ENCODE results near the gene HNMT.
"Not testable (repeated sequence)": the region's sequence is repeated elsewhere in the genome, so short reads cannot be mapped to it uniquely, and the experiment has no call there.

HNMT gene

DNA sequence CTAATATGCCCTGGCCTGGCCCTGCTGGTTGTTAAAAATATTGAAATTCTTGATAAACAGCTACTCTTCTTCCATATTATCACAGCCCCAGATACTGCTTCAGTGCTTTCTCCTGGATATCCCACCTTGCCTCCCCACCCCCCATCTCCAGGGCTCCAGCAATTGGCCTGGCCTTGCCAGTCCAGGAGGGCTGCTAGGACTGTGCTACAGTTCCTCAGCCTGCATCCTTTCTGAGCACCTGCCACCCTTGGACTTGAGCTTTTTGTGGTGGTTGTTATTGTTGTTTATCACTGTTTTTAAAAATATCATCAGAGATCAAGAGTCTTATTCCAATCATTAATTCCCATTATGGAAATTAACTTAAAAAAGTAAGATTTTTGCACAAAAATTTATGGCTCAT, 13.5 kb downstream of the HNMT start:
- DNase-seq: no peak

DNA sequence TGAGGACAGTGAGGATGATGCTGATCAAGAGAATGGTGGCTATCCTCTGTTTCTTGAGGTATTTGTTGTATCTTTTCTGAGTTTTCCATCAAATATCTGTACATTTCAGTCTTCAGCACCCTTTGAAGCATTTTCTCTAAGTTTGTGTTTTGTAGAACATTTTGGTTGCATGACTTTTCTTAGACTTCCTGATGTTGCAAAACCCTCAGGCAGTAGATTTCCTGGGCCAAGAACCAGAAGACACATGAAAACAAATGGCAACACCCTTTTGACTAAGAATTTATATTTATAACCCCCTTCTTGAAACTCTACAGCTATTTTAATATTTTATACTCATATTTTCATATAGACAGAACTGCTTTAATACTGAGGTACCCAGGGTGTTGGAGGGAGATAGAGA, 16.2 kb downstream of the HNMT start:
- DNase-seq: no peak

DNA sequence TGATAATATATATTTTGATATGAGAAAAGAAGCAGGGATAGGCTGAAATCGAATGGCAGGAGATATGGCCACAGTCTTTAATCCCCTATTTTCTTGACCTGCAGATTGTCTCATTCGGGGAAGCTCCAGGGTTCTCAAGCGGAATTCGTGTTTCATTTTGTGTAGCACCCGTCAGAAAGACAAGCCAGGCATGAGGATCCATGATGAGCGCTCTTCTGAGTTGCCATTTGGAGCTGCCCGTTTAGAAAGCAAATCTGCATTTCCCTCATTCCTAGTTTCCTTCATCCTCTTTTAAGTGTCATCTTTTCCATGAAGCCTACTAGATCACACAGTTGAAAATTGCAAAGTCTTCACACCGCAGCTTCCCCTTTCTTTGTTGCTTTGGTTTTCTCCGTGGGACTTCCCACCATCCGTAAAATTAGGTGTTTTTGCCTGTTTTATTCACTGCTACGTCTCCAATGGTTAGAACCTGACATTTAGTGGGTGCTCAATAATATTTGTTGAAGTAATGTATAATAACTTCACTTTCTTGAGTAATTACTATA, 16.9 kb downstream of the HNMT start:
- DNase-seq: no peak

DNA sequence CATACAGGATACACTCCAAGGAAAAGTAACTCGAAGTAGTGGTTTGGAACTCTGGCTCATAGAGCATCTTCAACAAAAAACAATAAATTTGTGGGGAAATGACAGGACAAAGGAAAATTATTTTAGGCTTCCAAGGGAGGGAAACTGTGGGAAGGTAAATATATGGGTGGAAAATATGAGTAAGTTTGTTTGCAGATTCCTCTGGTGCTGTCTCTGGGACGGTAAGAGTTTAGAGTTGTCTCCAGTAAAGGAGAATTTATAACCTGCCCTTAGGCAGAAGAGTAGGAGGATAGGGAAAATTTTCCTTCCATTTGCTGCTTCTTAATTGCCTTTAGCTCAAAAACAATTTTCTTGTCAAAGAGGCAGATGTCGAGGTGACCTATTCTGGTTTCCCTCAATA, 19.3 kb downstream of the HNMT start:
- DNase-seq: no peak

DNA sequence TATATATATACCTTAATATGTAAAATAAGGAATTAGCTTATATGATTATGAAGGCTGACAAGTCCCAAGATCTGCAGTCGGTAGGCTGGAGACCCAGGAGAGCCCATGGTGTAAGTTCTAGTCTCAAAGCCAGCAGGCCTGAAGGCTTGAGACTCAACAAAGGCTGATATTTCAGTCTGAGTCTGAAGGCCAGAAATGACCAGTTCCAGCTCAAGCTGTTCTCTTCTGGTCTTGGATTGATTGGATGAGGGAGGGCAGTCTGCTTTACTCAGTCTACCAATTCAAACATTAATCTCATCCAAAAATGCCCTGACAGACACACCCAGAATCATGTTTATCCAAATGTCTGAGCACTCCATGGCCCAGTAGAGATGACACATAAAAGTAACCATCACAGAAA, 22.0 kb downstream of the HNMT start:
- DNase-seq: no peak

DNA sequence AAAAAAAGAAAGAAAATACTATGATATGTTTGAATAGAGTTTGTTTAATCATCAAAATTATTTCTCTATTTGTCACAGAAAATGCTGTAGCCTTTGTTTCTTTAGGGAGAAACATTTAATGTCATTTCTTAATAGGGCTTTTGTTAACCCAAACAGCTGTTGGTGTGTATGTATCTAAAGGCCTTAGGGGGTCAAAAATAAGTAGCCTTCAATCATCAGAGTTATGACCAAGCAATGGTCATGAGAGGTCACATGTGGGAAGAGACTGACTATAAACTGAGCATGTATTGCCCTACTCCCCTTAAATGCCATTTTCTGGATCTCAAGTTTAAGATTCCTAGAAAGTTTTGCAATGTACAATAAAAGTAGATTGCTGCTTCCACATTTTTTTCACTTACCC, 22.7 kb downstream of the HNMT start:
- no peak for DNase-seq

GRCh38 chr2:137991078-137991477, 26.8 kb downstream of the HNMT start:
- no peak for DNase-seq

GRCh38 chr2:137992039-137992646, 27.9 kb downstream of the HNMT start:
- no peak for DNase-seq

GRCh38 chr2:137993715-137994476, 29.6 kb downstream of the HNMT start:
- not testable (repeated sequence) for DNase-seq

DNA sequence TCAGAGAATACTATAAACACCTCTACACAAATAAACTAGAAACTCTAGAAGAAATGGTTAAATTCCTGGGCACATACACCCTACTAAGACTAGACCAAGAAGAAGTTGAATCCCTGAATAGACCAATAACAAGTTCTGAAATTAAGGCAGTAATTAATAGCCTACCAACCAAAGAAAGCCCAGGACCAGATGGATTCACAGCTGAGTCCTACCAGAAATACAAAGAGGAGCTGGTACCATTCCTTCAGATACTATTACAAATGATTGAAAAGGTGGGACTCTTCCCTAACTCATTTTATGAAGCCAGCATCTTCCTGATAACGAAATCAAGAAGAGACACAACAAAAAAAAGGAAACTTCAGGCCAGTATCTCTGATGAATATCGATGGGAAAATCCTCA, 31.1 kb downstream of the HNMT start:
- DNase-seq: not testable (repeated sequence)

GRCh38 chr2:137996158-137996557, 31.9 kb downstream of the HNMT start:
- DNase-seq: not testable (repeated sequence)

- DNase-seq: no peak
Measured at GRCh38 chr2:137997733-137998132, 33.5 kb downstream of the HNMT start.

- no peak for DNase-seq
Measured at GRCh38 chr2:137998503-137998902, 34.2 kb downstream of the HNMT start.

GRCh38 chr2:137999273-137999672, 35.0 kb downstream of the HNMT start:
- DNase-seq: no peak

DNA sequence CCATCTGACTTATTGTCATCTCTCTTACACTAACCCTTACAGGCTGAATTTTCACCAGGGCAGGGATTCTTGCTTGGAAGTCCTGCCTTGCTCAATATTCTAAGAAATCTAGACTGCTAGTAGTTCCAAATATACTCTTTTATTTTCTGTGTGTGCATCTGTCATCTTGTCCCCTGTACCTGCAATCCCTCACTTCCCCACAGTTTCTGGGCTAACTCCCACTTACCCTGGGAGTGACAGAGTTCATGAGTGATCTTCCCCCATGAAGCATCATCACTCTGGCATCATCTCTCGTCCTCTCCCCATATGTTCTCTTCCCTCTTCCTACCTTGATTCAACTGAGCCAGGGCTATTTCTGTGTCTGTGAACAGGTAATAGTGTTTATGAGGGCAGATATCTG, 35.7 kb downstream of the HNMT start:
- DNase-seq: no peak

- DNase-seq: no peak
Measured at GRCh38 chr2:138000796-138001195, 36.5 kb downstream of the HNMT start.

DNA sequence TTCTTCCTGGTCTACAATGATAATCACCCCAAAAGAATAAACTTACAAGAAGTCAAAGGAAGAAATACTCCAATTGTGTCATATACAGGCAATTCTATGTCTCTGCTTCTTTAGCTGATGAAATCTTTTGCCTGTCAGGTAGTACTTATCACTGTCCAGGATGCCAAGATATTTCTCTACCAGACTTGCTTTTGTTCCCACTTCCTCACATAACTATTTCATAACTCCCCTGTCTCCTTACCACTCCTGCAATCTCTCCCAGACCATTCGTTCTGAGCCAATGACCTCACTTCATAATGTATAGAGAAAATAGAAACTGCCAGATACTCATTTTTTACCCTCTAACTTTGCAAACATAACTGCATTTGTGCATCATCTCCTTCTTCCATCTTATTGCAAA, 39.1 kb downstream of the HNMT start:
- no peak for DNase-seq

DNA sequence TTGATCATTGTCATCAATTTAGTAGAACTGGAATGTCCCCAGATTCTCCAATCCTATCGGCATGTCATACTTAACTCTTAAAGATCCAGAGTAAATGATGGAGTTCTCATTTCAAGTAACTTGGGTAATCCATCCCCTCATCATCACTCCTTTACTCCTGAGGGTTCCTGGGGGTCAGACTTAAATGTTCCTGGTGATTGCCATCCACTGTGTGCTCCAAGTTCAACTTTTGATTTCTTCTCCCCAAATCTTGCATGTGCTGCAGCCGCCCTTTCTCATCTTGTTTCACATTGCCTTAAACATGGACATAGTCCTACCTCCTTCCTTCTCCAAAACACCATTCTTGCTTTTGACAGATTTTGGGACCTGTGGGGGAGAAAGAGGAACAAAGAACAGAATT, 43.2 kb downstream of the HNMT start:
- no peak for DNase-seq

DNA sequence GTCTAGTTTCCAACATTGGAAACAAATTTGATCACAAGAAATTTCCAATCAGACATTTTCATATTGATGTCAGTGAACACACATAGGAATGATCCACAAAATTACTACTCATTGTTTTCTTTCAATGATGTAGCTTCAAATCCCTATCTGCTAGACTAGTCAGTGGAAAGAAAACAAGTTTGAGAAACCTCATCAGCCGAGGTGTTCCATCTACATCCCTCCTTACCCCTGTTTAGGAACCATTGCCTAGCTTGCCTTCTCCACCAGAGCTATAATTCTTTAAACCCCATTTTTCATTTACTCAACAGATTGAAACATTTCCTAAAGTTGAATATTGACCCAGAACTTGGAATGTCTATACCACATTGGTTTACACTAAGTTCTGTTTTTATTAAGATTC, 45.3 kb downstream of the HNMT start:
- no peak for DNase-seq

- DNase-seq: no peak
Measured at GRCh38 chr2:138010890-138011289, 46.6 kb downstream of the HNMT start.

- DNase-seq: no peak
Measured at GRCh38 chr2:138012082-138012481, 47.8 kb downstream of the HNMT start.

DNA sequence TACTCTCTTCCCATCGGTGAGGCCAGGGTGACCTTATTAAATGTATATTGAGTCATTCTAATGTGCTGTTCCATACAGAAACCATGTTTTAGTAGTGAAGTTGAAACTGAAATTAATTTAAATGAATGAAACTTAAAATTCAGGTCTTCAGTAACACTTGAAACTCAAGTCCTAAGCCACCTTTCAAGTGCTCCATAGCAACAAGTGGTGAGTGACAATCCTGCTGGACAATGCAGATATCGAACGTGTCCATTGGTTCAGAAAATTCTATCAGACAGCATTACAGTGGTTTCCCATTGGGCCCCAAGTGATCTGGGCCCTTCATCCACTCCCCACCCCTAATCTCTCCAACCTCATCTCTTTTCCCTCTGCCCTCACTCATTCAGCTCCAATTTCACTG, 48.7 kb downstream of the HNMT start:
- no peak for DNase-seq

DNA sequence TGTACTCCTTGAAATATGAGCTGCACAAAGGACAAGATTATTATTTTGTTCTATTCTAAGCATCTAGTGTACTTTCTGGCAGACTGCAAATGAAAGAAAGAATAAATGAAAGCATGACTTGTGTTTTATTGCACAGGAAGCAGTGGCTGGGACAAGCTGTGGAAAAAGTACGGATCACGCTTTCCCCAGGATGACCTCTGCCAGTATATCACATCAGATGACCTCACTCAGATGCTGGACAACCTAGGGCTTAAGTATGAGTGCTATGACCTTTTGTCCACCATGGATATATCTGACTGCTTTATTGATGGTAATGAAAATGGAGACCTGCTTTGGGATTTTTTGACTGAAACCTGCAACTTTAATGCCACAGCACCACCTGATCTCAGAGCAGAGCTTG, 49.4 kb downstream of the HNMT start:
- no peak for DNase-seq

- DNase-seq: no peak
Measured at GRCh38 chr2:138015494-138015893, 51.2 kb downstream of the HNMT start.
